Smooth muscle cell (in vitro differentiated cells): Measurements from ENCODE around the gene RNF215. TPM values are rescaled to one million over a fixed set of nuclear protein-coding genes. Genes with fewer than 3 reads are reported as not detected.

Experiments
- DNase-seq: peaks from one replicate; lab custom pipeline; 2025; ENCODE audit not compliant: unreplicated experiment; lab: John Stamatoyannopoulos, UW
- H2AFZ ChIP-seq: fragments of 200-600 bp; sonication (generic); 2 replicates; pipeline ENCODE4 v1.6.0; 2016; ENCODE audit warnings: antibody characterized with exemption, low read depth, mild to moderate bottlenecking
- H3F3A ChIP-seq: fragments of 200-600 bp; sonication (generic); 2 replicates; pipeline ENCODE4 v1.6.0; 2017; ENCODE audit warnings: antibody characterized with exemption, low read depth
- H3K27ac ChIP-seq: fragments of 200-600 bp; sonication (generic); 2 replicates; pipeline ENCODE4 v1.5.1; 2016; ENCODE audit warnings: low read depth, mild to moderate bottlenecking
- H3K27me3 ChIP-seq: fragments of 200-600 bp; sonication (generic); 2 replicates; pipeline ENCODE4 v1.6.1; 2016; ENCODE audit warnings: low read depth, mild to moderate bottlenecking
- H3K36me3 ChIP-seq: fragments of 200-600 bp; sonication (generic); 2 replicates; pipeline ENCODE4 v1.5.1; 2016; ENCODE audit warnings: low read depth
- H3K4me1 ChIP-seq: fragments of 200-600 bp; sonication (generic); 2 replicates; pipeline ENCODE4 v1.5.1; 2016; ENCODE audit warnings: low read depth
- H3K4me2 ChIP-seq: fragments of 200-600 bp; sonication (generic); 2 replicates; pipeline ENCODE4 v1.6.0; 2016; ENCODE audit warnings: mild to moderate bottlenecking
- H3K4me3 ChIP-seq: fragments of 200-600 bp; sonication (generic); 2 replicates; pipeline ENCODE4 v1.5.1; 2016; ENCODE audit warnings: mild to moderate bottlenecking
- H3K79me2 ChIP-seq: fragments of 200-600 bp; sonication (generic); 2 replicates; pipeline ENCODE4 v1.6.0; 2016; ENCODE audit warnings: low read depth, mild to moderate bottlenecking
- H3K9ac ChIP-seq: fragments of 200-600 bp; sonication (generic); 2 replicates; pipeline ENCODE4 v1.6.0; 2016; ENCODE audit warnings: low read depth
- H3K9me3 ChIP-seq: fragments of 200-600 bp; sonication (generic); replicated peaks from 2 replicates; pipeline ENCODE4 v1.5.1; 2016; ENCODE audit warnings: low read depth
- H4K20me1 ChIP-seq: fragments of 200-600 bp; sonication (generic); 2 replicates; pipeline ENCODE4 v1.6.0; 2016; ENCODE audit warnings: low read depth
- WGBS: methylation state at CpG from one replicate; pipeline ENCODE4 v1.1.7; 2016; ENCODE audit warnings: low lambda C conversion rate; 5-methylcytosine and 5-hydroxymethylcytosine counted together
- polyA plus RNA-seq: library from polyadenylated mRNA; unstranded; fragments of >200 nt; fragmentation: Nextera tagmentation; extraction: Ambion mirVana; gene quantifications from 2 replicates; pipeline ENCODE4 v1.2.1, GENCODE V29; 2016
- total RNA-seq: library from RNA; depleted of rRNA; stranded (reverse); fragments of >200 nt; gene quantifications from 2 replicates; pipeline ENCODE4 v1.2.3, GENCODE V29; 2014
- TF ChIP-seq, protein P1 (sequence below): fragments of 200-600 bp; sonication (generic); IDR thresholded peaks from 2 replicates; pipeline ENCODE4 v1.5.1; 2017; ENCODE audit warnings: borderline replicate concordance, mild to moderate bottlenecking, antibody characterized with exemption; ENCODE audit not compliant: insufficient read depth, poor library complexity, severe bottlenecking

RNF215 gene
- total and polyA plus RNA-seq, 2 experiments from 2014 or later: 5.9 to 11.6 TPM

DNA sequence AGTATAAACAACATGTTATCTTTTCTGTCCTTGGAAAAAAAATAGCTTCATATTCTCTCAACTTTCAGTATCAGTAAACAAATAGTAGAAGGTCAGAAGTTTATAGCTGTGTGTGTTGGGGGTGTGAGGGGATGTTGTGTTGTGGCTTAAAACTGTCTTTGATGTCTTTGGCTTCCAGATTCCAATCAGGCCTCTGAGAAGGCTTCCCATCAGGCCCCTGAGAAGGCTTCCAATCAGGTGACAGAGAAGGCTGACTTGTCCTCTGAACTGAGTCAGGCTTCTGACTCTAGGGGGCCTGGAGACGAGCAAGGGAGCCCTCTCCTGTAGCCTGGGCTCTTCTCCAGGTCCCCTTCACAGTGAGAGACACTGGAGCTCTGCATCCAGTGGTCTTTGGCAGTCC lies 47.6 kb upstream of the RNF215 start:
- H3K36me3 ChIP-seq: no peaks in the 10 kb centered on the region
- WGBS: 50% methylated on average over 1 of the region's 1 CpG
- H3K9me3 ChIP-seq: no peaks in the 10 kb centered on the region
- no peak for DNase-seq
- H3K4me3 ChIP-seq: no peak overlapping the region
- H3K4me2 ChIP-seq: no peak overlapping the region
- H4K20me1 ChIP-seq: no peaks in the 10 kb centered on the region
- H3K9ac ChIP-seq: no peak overlapping the region
- peak overlapping the region; percentile 1 for H2AFZ ChIP-seq
- no peaks in the 10 kb centered on the region for H3K79me2 ChIP-seq
- no peak overlapping the region for H3K27ac ChIP-seq
- TF ChIP-seq, protein P1, sequence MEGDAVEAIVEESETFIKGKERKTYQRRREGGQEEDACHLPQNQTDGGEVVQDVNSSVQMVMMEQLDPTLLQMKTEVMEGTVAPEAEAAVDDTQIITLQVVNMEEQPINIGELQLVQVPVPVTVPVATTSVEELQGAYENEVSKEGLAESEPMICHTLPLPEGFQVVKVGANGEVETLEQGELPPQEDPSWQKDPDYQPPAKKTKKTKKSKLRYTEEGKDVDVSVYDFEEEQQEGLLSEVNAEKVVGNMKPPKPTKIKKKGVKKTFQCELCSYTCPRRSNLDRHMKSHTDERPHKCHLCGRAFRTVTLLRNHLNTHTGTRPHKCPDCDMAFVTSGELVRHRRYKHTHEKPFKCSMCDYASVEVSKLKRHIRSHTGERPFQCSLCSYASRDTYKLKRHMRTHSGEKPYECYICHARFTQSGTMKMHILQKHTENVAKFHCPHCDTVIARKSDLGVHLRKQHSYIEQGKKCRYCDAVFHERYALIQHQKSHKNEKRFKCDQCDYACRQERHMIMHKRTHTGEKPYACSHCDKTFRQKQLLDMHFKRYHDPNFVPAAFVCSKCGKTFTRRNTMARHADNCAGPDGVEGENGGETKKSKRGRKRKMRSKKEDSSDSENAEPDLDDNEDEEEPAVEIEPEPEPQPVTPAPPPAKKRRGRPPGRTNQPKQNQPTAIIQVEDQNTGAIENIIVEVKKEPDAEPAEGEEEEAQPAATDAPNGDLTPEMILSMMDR: no peak
- H3F3A ChIP-seq: no peaks in the 10 kb centered on the region
- H3K27me3 ChIP-seq: no peaks in the 10 kb centered on the region
- no peaks in the 10 kb centered on the region for H3K4me1 ChIP-seq

DNA sequence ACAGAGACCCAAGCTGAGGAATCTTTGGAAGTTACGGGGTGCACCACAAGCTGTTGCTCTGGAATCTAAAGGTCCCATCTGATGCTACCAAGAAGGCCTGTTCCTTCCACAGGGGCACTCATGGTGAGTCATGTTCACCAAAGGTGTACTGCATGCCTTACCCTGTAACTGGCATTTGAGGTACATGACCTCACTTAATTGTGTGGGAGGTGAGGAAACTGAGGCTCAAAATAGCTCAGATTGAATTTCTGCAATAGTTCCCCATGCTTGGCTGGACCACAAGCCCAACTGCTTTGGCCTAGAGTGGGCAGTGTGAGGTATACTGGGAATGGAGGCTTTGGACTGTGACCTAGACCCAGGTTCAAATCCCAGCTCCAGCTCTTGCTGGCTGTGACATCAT lies 46.6 kb upstream of the RNF215 start:
- Histone ChIP-seq H3K4me2 (no peak overlapping the region), H3K27ac (no peak overlapping the region), H3K4me1 (no peaks in the 10 kb centered on the region), H3K4me3 (no peak overlapping the region), H3K36me3 (no peaks in the 10 kb centered on the region), H3K27me3 (no peaks in the 10 kb centered on the region), H3K9me3 (no peaks in the 10 kb centered on the region), H2AFZ (no peak overlapping the region), H3K9ac (no peak overlapping the region), H3K79me2 (no peaks in the 10 kb centered on the region), H3F3A (no peaks in the 10 kb centered on the region), H4K20me1 (no peaks in the 10 kb centered on the region)
- TF ChIP-seq, protein P1: no peak
- 100% methylated on average over 1 of the region's 1 CpG for WGBS
- DNase-seq: no peak

DNA sequence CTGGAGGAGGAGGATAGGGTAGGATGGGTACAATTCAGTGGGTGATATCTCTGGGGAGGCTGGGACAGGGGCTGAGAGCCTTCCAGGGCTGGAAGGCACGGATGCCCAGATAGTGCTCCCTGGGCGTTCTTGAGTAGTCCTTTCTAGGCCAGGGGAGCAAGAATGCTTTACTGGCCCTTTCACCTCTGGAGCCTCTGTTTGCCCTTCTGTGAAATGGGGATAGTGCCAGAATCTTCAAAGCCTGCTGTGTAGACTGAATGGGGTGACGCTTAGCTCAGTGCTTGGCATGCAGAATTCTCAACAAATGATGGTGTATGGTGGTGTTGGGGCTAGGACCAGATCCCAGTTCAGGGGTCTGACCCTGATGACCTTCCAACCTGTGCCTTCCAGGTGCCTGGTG lies 46.0 kb upstream of the RNF215 start:
- DNase-seq: no peak
- Histone ChIP-seq H3K36me3 (no peaks in the 10 kb centered on the region), H3K4me1 (no peaks in the 10 kb centered on the region), H2AFZ (no peak overlapping the region), H3K9ac (no peak overlapping the region), H3K27ac (no peak overlapping the region), H3K27me3 (no peaks in the 10 kb centered on the region), H3K79me2 (no peaks in the 10 kb centered on the region), H3F3A (no peaks in the 10 kb centered on the region), H3K4me2 (no peak overlapping the region), H3K9me3 (no peaks in the 10 kb centered on the region), H3K4me3 (no peak overlapping the region), H4K20me1 (no peaks in the 10 kb centered on the region)
- 92% methylated on average over 3 of the region's 3 CpGs for WGBS
- TF ChIP-seq, protein P1: no peak

DNA sequence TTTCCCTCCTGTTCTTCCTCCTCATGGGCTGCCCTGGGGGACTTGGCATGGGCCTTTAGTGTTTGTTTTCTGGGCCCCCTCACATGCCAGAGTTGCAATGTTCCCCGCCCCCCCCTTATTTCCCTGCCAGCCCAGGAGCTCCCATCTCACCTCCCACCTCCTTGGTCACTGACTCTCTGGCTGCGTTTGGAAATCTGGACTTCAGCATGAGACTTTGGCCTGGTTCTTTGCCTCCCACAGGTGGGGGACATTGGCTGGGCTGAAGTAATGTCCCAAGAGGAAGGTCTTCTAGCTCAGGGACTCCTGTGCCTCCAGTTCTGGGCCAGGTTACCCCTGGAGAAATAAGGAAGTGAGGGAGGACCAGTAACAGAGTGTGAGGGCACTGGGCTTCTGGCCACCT lies 45.3 kb upstream of the RNF215 start:
- Histone ChIP-seq H3K79me2 (no peaks in the 10 kb centered on the region), H3K27ac (no peak overlapping the region), H3K4me3 (no peak overlapping the region), H3K36me3 (no peaks in the 10 kb centered on the region), H4K20me1 (no peaks in the 10 kb centered on the region), H3F3A (no peaks in the 10 kb centered on the region), H3K9ac (no peak overlapping the region), H3K4me2 (no peak overlapping the region), H3K27me3 (no peaks in the 10 kb centered on the region), H2AFZ (no peak overlapping the region), H3K9me3 (no peaks in the 10 kb centered on the region), H3K4me1 (no peaks in the 10 kb centered on the region)
- TF ChIP-seq, protein P1: no peak
- WGBS: 52% methylated on average over 2 of the region's 2 CpGs
- DNase-seq: no peak
